NT2/D1 (cell line): ENCODE data around the gene GCHFR.

ENCODE experiments used
- DNase-seq: peaks from one replicate; pipeline ENCODE4 v3.0.0-alpha.2; 2011; ENCODE audit warnings: low read depth, low spot score
- H3K27me3 ChIP-seq: 2 replicates; pipeline ENCODE4 v1.6.0; 2011; ENCODE audit warnings: mild to moderate bottlenecking; ENCODE audit not compliant: insufficient read length, insufficient read depth
- H3K36me3 ChIP-seq: 2 replicates; pipeline ENCODE4 v1.6.1; 2011; ENCODE audit warnings: mild to moderate bottlenecking, low read length, mixed read lengths; ENCODE audit not compliant: insufficient read depth, insufficient read length
- H3K4me1 ChIP-seq: 2 replicates; pipeline ENCODE4 v1.5.1; 2011; ENCODE audit not compliant: insufficient read depth, insufficient read length
- H3K4me3 ChIP-seq: 2 replicates; pipeline ENCODE4 v1.5.1; 2011; ENCODE audit warnings: low read depth; ENCODE audit not compliant: insufficient read length
- H3K9ac ChIP-seq: 2 replicates; pipeline ENCODE4 v1.6.0; 2011; ENCODE audit warnings: low read depth; ENCODE audit not compliant: insufficient read length
- H3K9me3 ChIP-seq: 2 replicates; pipeline ENCODE4 v1.5.1; 2011; ENCODE audit warnings: mild to moderate bottlenecking, low read length; ENCODE audit not compliant: insufficient read depth
- SUZ12 ChIP-seq: IDR thresholded peaks from 2 replicates; pipeline ENCODE4 v1.6.1; 2011; ENCODE audit not compliant: insufficient read length, insufficient read depth; ENCODE audit errors: extremely low read depth
- YY1 ChIP-seq: IDR thresholded peaks from 2 replicates; pipeline ENCODE4 v1.6.1; 2011; ENCODE audit not compliant: insufficient read length, insufficient read depth
- ZNF274 ChIP-seq: IDR thresholded peaks from 2 replicates; pipeline ENCODE4 v1.6.1; 2011; ENCODE audit warnings: mild to moderate bottlenecking, low read depth, low read length

GCHFR gene

GRCh38 chr15:40771242-40771641, 7.4 kb downstream of the GCHFR start:
- no peak for TF ChIP-seq YY1
- H3K4me3 ChIP-seq, result no peak overlapping the region
- no peaks in the 10 kb centered on the region for H3K27me3 ChIP-seq
- H3K9me3 ChIP-seq, result no peaks in the 10 kb centered on the region
- H3K9ac ChIP-seq, result no peak overlapping the region
- peaks cover 11% of the 10 kb centered on the region for H3K4me1 ChIP-seq
- DNase-seq, result no peak
- peaks cover 76% of the 10 kb centered on the region for H3K36me3 ChIP-seq

- H3K9ac ChIP-seq, result no peak overlapping the region
- H3K27me3 ChIP-seq, result no peaks in the 10 kb centered on the region
- H3K4me3 ChIP-seq, result no peak overlapping the region
- DNase-seq, result no peak
- peaks cover 8% of the 10 kb centered on the region for H3K4me1 ChIP-seq
- peaks cover 83% of the 10 kb centered on the region for H3K36me3 ChIP-seq
- TF ChIP-seq SUZ12, result no peak
- no peak for TF ChIP-seq YY1
- no peak for TF ChIP-seq ZNF274
- no peaks in the 10 kb centered on the region for H3K9me3 ChIP-seq
Measured at GRCh38 chr15:40772014-40772413, 8.1 kb downstream of the GCHFR start.

DNA sequence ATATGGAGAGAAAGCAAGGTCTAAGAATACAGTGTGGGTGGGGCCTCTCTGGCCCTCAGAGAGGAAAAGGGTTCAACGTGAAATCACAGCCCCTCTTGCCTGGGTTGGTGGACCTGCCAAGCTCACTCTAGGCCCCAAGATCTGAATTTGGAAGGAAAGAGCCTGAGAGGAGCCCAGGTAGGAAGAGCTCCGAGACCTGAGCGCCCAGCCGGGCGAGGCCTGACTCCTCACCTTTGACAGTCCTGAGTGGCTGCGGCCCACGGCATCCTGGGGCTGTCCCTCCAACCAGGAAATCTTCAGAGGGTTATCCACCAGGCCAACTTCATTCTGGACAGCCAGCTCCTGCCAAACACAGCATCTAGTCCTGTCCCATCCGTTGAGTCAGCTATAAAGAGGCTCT, 9.6 kb downstream of the GCHFR start:
- H3K4me3 ChIP-seq, result no peak overlapping the region
- H3K27me3 ChIP-seq, result no peaks in the 10 kb centered on the region
- H3K9me3 ChIP-seq, result no peaks in the 10 kb centered on the region
- H3K36me3 ChIP-seq, result peaks cover 73% of the 10 kb centered on the region
- DNase-seq, result no peak
- H3K4me1 ChIP-seq, result no peaks in the 10 kb centered on the region
- H3K9ac ChIP-seq, result no peak overlapping the region
- TF ChIP-seq ZNF274 (no peak), SUZ12 (no peak), YY1 (no peak)

GRCh38 chr15:40773902-40774301, 10.0 kb downstream of the GCHFR start:
- no peaks in the 10 kb centered on the region for H3K4me1 ChIP-seq
- peaks cover 73% of the 10 kb centered on the region for H3K36me3 ChIP-seq
- TF ChIP-seq SUZ12 (no peak), ZNF274 (no peak), YY1 (no peak)
- no peak overlapping the region for H3K9ac ChIP-seq
- H3K27me3 ChIP-seq, result no peaks in the 10 kb centered on the region
- no peaks in the 10 kb centered on the region for H3K9me3 ChIP-seq
- no peak overlapping the region for H3K4me3 ChIP-seq
- no peak for DNase-seq

GRCh38 chr15:40775007-40775406, 11.1 kb downstream of the GCHFR start:
- Histone ChIP-seq H3K4me1 (no peaks in the 10 kb centered on the region), H3K27me3 (no peaks in the 10 kb centered on the region), H3K9ac (no peak overlapping the region), H3K4me3 (no peak overlapping the region), H3K9me3 (no peaks in the 10 kb centered on the region), H3K36me3 (peaks cover 76% of the 10 kb centered on the region)
- no peak for TF ChIP-seq SUZ12
- no peak for TF ChIP-seq YY1
- no peak for TF ChIP-seq ZNF274
- no peak for DNase-seq

GRCh38 chr15:40775740-40776536, 12.1 kb downstream of the GCHFR start:
- Histone ChIP-seq H3K9me3 (no peaks in the 10 kb centered on the region), H3K9ac (no peak overlapping the region), H3K4me1 (no peaks in the 10 kb centered on the region), H3K27me3 (no peaks in the 10 kb centered on the region), H3K4me3 (no peak overlapping the region), H3K36me3 (peaks cover 76% of the 10 kb centered on the region)
- TF ChIP-seq ZNF274 (no peak), YY1 (no peak), SUZ12 (no peak)
- DNase-seq, result no peak

DNA sequence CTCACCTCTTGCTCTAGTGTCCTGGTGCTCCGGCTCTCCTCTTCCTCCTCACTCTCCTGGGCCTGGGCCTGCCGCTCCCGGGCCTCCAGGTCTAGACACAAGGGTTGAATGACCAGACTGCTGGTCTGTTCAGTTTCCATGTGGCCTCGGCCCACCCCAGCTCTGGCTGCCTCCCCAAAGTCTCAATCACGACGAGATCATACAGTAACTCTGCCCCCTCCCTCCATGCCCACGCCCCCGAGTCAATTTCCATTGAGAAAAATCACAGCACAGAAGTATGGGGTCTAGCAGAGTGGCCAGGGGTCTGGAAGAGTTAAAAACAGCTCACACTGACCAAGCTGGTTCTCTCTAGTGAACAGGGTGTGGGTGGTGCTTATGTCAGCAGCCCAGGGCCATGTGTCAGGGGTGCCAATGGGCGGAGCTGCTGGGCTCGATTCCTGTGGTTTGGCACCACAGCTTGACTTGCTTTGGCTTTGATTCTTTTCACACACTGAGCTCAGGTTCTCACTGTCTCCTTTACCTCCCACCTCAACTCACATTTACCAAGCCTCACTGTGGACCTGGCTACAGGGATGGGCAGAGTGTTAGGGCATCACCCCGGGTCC, 12.8 kb downstream of the GCHFR start:
- no peak for TF ChIP-seq ZNF274
- no peak for TF ChIP-seq SUZ12
- no peak for TF ChIP-seq YY1
- Histone ChIP-seq H3K27me3 (no peaks in the 10 kb centered on the region), H3K36me3 (peaks cover 72% of the 10 kb centered on the region), H3K4me1 (no peaks in the 10 kb centered on the region), H3K9me3 (no peaks in the 10 kb centered on the region), H3K4me3 (no peak overlapping the region), H3K9ac (no peak overlapping the region)
- DNase-seq, result no peak
